Measurements from ENCODE around the gene IL1R2.

DNA sequence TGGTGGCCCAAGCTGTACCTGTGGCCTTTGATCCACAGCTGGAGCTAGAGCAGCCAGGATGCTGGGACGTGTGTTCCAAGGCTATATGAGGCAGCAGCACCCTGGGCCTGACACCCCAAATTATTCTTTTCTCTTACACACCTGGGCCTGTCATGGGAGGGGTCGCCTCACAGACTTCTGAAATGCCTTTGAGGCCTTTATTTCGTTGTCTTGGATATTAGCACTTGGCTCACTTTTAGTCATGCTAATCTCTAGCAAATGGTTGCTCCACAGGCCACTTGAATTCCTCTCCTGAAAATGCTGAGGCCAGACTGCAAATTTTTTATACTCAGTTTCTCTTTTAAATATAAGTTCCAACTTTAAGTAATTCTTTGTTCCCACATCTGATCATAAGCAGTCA lies 22.0 kb upstream of the IL1R2 start:
- TF ChIP-seq, protein P1, sequence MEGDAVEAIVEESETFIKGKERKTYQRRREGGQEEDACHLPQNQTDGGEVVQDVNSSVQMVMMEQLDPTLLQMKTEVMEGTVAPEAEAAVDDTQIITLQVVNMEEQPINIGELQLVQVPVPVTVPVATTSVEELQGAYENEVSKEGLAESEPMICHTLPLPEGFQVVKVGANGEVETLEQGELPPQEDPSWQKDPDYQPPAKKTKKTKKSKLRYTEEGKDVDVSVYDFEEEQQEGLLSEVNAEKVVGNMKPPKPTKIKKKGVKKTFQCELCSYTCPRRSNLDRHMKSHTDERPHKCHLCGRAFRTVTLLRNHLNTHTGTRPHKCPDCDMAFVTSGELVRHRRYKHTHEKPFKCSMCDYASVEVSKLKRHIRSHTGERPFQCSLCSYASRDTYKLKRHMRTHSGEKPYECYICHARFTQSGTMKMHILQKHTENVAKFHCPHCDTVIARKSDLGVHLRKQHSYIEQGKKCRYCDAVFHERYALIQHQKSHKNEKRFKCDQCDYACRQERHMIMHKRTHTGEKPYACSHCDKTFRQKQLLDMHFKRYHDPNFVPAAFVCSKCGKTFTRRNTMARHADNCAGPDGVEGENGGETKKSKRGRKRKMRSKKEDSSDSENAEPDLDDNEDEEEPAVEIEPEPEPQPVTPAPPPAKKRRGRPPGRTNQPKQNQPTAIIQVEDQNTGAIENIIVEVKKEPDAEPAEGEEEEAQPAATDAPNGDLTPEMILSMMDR (IDR thresholded peaks at IDR 0.05): no peak
- TF ChIP-seq MYC (IDR thresholded peaks at IDR 0.05; ENCODE audit: borderline replicate concordance, low read length): no peak
- no peak for TF ChIP-seq GATA3 (IDR thresholded peaks at IDR 0.05; ENCODE audit: borderline replicate concordance)
- no peak for TF ChIP-seq HMGXB4 (CRISPR knock-in tag; IDR thresholded peaks at IDR 0.05; ENCODE audit: borderline replicate concordance)
- TF ChIP-seq POLR2A (IDR thresholded peaks at IDR 0.05; ENCODE audit: low read length): no peak
- TF ChIP-seq BHLHE40 (IDR thresholded peaks at IDR 0.05; ENCODE audit: low read depth, low read length): no peak
- TF ChIP-seq FOSL2 (IDR thresholded peaks at IDR 0.05): no peak
- TF ChIP-seq FOSL2 (CRISPR knock-in tag; IDR thresholded peaks at IDR 0.05): no peak
- no peak for TF ChIP-seq RNF2 (IDR thresholded peaks at IDR 0.05; ENCODE audit: borderline replicate concordance, low read depth)
